Fibroblast of pulmonary artery (primary cell): ENCODE measurements around the gene NDUFV2.

Source experiments
- DNase-seq: peaks from one replicate; pipeline ENCODE4 v3.0.0-alpha.2; 2010; ENCODE audit warnings: low read depth
- H3K4me3 ChIP-seq: replicated peaks from 2 replicates; pipeline ENCODE4 v1.5.1; 2011; ENCODE audit warnings: low read depth, mild to moderate bottlenecking, control low read depth, low read length, moderate library complexity
- CTCF ChIP-seq: IDR thresholded peaks from 2 replicates; pipeline ENCODE4 v1.5.1; 2011; ENCODE audit warnings: mild to moderate bottlenecking, control low read depth, low read length, inconsistent platforms; ENCODE audit errors: missing control alignments

NDUFV2 gene

GRCh38 chr18:9181275-9181674 lies 78.8 kb downstream of the NDUFV2 start:
- H3K4me3 ChIP-seq: no peak overlapping the region

GRCh38 chr18:9182852-9183399 lies 80.4 kb downstream of the NDUFV2 start:
- TF ChIP-seq CTCF: no peak
- no peak for DNase-seq

More at GRCh38 chr18:9181275-9181674, 78.8 kb downstream of the NDUFV2 start:
- DNase-seq: no peak
- TF ChIP-seq CTCF: no peak

More at GRCh38 chr18:9182852-9183399, 80.4 kb downstream of the NDUFV2 start:
- no peak overlapping the region for H3K4me3 ChIP-seq
